GM10266 (cell line): ENCODE data around the gene SLC1A3.

Source experiments
- DNase-seq: peaks from one replicate; pipeline ENCODE4 v3.0.0; 2012; ENCODE audit errors: extremely low spot score
- TF ChIP-seq, protein P1 (sequence below): IDR thresholded peaks from 2 replicates; pipeline ENCODE4 v1.5.1; 2012; ENCODE audit warnings: mild to moderate bottlenecking, low read depth; ENCODE audit not compliant: control insufficient read depth, insufficient read depth; ENCODE audit errors: missing control alignments

The SLC1A3 gene

DNA sequence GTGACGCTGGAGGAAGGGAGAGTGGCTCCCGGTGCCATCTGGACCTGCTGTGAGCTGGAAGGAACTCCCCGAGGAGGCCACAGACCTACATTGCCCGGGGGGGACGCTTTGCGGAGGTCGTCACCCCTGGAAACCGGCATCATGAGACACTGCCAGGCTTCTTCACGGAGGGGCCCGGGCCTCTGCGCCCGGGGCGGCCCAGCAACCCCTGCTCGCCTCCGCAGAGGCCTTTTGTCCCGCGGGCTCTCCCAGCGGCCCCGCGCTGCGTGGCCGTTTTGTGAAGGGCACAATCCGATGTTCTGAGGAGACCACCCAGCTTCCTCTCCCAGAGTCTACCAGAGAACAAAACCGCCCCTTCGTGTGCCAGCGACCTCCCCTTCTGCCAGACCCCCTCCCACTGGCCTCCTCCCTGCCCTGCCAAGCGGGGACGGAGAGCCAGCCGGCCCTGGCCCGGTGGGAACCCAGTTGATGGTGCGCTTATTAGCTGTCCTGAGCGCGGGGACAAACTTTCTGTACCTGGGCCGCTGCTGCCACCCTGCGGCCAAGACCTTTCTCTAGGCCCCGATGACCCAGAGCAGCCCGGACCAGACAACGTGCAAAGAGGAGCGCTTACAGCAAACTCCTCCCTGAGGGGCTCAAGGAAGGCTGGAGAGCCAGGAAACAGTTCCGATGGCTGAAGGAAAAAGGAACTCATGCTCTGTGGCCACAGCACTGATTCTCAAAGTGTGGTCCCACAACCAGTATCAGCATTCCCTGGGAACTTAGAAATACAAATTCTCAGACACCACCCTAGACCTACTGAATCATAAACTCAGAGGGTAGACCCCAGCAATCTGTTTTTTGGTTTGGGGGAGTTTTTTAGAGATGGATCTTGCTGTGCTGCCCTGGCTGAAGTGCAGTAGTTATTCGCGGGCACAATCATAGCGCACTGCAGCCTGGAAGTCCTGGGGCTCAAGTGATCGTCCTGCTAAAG is 86.7 kb downstream of the SLC1A3 start:
- DNase-seq, result peak; percentile 76
- TF ChIP-seq, protein P1, sequence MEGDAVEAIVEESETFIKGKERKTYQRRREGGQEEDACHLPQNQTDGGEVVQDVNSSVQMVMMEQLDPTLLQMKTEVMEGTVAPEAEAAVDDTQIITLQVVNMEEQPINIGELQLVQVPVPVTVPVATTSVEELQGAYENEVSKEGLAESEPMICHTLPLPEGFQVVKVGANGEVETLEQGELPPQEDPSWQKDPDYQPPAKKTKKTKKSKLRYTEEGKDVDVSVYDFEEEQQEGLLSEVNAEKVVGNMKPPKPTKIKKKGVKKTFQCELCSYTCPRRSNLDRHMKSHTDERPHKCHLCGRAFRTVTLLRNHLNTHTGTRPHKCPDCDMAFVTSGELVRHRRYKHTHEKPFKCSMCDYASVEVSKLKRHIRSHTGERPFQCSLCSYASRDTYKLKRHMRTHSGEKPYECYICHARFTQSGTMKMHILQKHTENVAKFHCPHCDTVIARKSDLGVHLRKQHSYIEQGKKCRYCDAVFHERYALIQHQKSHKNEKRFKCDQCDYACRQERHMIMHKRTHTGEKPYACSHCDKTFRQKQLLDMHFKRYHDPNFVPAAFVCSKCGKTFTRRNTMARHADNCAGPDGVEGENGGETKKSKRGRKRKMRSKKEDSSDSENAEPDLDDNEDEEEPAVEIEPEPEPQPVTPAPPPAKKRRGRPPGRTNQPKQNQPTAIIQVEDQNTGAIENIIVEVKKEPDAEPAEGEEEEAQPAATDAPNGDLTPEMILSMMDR, result peak; percentile 93

DNA sequence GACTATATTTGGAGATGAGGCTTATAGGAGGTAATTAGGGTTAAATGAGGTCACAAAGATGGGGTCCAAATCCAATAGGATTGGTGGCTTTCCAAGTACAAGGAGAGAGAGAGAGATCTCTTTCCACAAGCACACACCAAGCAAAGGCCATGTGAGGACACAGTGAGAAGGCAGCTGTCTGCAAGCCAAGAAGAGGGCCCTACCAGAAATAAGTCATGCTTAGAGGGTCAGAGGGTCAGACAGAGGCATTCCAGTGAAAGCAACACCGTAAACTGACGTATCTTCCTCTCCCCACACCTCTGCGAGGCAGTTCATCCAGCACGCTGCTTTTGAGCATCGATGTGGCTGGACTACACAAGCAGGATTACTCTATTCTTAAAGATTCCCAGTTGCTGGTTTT is 87.9 kb downstream of the SLC1A3 start:
- TF ChIP-seq, protein P1, result no peak
- DNase-seq, result no peak

DNA sequence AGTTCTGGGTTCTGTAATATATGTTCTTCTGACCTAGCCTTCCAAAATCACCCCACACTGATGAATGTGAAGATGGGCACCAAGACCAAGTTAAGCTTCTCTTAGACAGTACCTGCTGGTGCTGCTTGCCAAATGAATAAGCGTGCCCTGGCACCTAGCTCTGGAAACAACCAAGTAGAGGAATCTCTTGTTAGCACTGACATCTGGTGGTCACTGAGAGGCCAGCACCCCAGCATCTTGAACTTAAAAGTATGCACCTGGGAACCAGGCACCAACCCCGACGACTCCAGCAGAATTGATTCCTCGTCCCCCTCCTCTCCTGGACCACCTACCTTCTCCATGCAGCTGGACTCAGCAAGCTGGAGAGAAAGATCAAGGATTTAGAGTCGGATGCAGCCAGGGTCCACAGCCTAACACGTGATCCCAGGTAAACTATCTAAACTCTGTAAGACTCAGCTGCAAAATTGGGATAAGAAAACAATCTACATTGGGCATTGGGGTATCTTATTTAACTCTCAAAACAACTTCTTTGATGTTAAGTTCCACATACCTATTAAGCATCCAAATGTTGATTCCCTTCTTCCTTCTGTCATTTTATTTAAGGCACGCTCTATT is 89.8 kb downstream of the SLC1A3 start:
- TF ChIP-seq, protein P1, result peak; percentile 69
- DNase-seq, result peak; percentile 55

DNA sequence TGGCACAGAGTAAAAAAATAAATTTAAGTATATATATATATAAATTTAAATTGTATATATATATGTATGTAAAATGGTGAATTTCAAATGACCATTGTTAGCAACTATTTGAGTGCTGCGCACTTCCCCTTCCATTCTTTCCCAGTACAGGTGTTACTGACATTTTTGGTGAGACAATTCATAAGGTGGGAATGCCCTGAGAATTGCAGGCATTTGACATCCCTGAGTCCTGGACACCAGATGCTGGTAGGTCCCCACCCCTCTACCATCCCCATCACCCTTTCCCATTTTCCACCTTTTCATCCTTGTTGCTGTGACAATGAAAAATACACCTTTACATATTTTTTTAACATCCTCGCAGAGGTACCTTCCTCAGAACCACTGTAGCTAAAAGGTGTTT is 91.6 kb downstream of the SLC1A3 start:
- TF ChIP-seq, protein P1, result no peak
- no peak for DNase-seq

DNA sequence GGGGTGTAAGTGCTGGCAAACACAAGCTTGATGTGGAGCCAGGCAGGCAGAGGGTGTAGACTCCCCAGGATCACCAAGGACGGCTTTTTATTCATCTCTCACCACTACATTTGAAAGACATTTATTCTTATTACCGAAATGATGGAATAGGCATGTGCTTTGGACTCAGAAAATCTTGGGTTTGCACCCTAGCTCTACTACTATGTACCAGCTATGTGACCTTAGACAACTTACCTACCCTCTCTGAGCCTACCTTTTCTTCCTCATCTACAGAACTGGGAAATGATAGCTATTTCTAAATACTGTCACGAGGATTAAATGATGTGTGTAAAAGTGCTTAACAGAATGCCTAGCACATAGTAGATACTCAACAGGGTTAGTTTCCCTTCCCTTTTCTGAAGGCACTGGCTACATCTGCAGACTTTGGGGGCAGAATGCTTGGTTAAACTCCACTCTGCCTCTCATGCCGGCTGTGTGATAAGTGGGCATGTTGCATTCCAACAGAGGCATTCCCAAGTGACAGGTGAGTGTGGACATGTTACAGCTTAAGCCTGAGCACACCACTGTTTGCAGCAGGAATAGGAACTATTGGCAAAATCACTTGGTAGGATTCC is 94.8 kb downstream of the SLC1A3 start:
- DNase-seq, result no peak
- TF ChIP-seq, protein P1, result no peak

DNA sequence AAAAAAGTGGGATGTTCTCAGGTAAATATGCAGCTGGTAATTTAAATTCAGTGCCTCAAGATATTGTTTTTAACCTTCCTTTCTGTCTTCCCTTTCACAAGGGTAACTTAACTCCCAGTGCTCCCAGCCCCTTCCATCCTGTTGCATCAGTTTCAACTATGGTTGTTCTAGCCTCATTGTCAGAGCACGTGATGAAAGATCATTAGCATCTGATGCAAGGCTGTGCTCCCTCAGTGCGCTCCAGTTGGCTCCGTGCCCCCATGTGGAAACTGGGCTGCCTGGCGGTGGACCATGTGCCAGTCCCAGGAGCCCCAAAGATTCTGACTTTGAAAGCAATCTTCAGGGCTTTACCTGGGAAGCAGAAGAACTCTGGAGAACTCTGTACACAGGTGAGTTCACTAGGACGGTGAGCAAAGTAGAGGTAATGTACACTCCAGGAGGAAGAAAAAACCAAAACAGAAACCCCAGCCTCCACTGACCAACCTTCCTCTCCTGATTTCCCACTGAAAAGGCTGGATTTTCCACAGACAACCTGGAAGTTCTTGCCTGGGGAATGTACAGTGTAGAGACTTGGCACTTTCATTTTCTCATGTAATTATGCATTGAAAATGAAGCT is 96.9 kb downstream of the SLC1A3 start:
- no peak for DNase-seq
- TF ChIP-seq, protein P1, result no peak
